Heart left ventricle (tissue), 13 donors: ENCODE measurements around the gene XPC.

Experiments
- CTCF ChIP-seq, 12 donors: fragments of 200-600 bp; sonication (generic) in 4 of 12; IDR thresholded peaks; one replicate each; pipeline versions ENCODE4 v1.5.0 to v1.8.0; 2018 to 2022; ENCODE audit warnings: antibody characterized with exemption in 12 of 12, mild to moderate bottlenecking in 5 of 12
- POLR2A ChIP-seq, 2 donors: fragments of 450-650 bp; IDR thresholded peaks; one replicate each; pipeline ENCODE4 v1.6.1; 2017; ENCODE audit warnings: antibody characterized with exemption in 2 of 2, mild to moderate bottlenecking in 2 of 2, moderate library complexity in 2 of 2
- donor health status: ischemic (EF 13 %, LVEDD 7.1; RV severe dilation, severe dysfunction).
- donor health status: DM: no; HTN: yes; CAD: no.
- donor health status: DM: no; HTN: no; CAD: no.
- donor health status: ischemic (EF 25% LVEDD 6.9; RV normal size, moderate dysfunction).
- donor health status: ischemic (EF 25% LVEDD 5.7; RV mildly dilated, moderate dysfunction).
- donor health status: ischemic (EF 35%, LVEDD 5.7; RV mildly dilated, moderate dysfunction).
- donor health status: nonischemic (EF 11% LVEDD 7.7; RV severe dilation, severe dysfunction).
- donor health status: DM: yes; HTN: yes; CAD: no.
- donor health status: PGD.
- donor health status: ischemic (EF 29% LVEDD 5.4; RV normal size, mild dysfunction).
- donor health status: nonischemic (EF 23%, LVEDD 6.1; RV moderate dilation, normal function).

DNA sequence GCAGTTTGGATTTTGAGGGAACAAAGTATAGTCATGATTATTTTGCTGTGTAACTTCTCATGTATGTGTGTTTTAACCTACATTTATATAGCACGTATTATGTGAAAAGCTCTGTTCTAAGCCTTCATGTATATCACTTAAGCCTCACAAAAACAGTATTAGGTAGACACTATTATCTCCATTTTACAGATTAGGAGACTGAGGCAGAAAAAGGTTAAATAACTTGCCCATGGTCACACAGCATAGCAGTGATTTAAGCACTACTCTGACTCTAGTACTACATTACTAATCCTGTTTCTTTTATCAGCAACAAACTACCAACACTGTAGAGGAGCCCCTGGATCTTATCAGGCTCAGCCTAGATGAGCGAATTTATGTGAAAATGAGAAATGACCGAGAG is 2.9 kb upstream of the XPC start:
- TF ChIP-seq POLR2A (IDR thresholded peaks at IDR 0.05): no peak
- TF ChIP-seq CTCF (IDR thresholded peaks at IDR 0.05): no peak
